Stimulated activated CD8-positive, alpha-beta memory T cell treated with anti-CD3 and anti-CD28 coated beads, Interleukin-12 subunit alpha, Interleukin-12 subunit beta, amount 100 ng/mL, for 1 hour (primary cell): Measurements from ENCODE around the gene AREL1.

Source experiments
- DNase-seq: peaks from one replicate; pipeline ENCODE4 v3.0.0-alpha.2; 2020; ENCODE audit warnings: low read depth

AREL1 gene

GRCh38 chr14:74636424-74637177, 76.3 kb downstream of the AREL1 start:
- no peak for DNase-seq

GRCh38 chr14:74635847-74636246, 77.0 kb downstream of the AREL1 start:
- DNase-seq, result no peak

- no peak for DNase-seq
Measured at GRCh38 chr14:74634964-74635363, 77.9 kb downstream of the AREL1 start.

- DNase-seq, result no peak
Measured at GRCh38 chr14:74634481-74634880, 78.4 kb downstream of the AREL1 start.

- DNase-seq, result no peak
Measured at GRCh38 chr14:74630881-74631690, 81.8 kb downstream of the AREL1 start.

GRCh38 chr14:74628418-74628817, 84.5 kb downstream of the AREL1 start:
- DNase-seq, result no peak

GRCh38 chr14:74627076-74627475, 85.8 kb downstream of the AREL1 start:
- DNase-seq, result no peak

GRCh38 chr14:74622257-74622656, 90.6 kb downstream of the AREL1 start:
- DNase-seq, result no peak

GRCh38 chr14:74621556-74621955, 91.3 kb downstream of the AREL1 start:
- no peak for DNase-seq

GRCh38 chr14:74620923-74621322, 92.0 kb downstream of the AREL1 start:
- no peak for DNase-seq

- no peak for DNase-seq
Measured at GRCh38 chr14:74620497-74620921, 92.4 kb downstream of the AREL1 start.

GRCh38 chr14:74619672-74620131, 93.2 kb downstream of the AREL1 start:
- DNase-seq, result no peak

- DNase-seq, result peak; percentile 54
Measured at GRCh38 chr14:74618078-74618952, 94.6 kb downstream of the AREL1 start.

- DNase-seq, result no peak
Measured at GRCh38 chr14:74616996-74617700, 95.7 kb downstream of the AREL1 start.

- DNase-seq, result no peak
Measured at GRCh38 chr14:74616507-74616906, 96.4 kb downstream of the AREL1 start.

GRCh38 chr14:74615735-74616134, 97.1 kb downstream of the AREL1 start:
- DNase-seq, result no peak

GRCh38 chr14:74614508-74615495, 98.1 kb downstream of the AREL1 start:
- DNase-seq, result no peak

- no peak for DNase-seq
Measured at GRCh38 chr14:74613211-74613914, 99.5 kb downstream of the AREL1 start.

- DNase-seq, result peak; percentile 59
Measured at GRCh38 chr14:74612350-74613021, 100.4 kb downstream of the AREL1 start.
